IMR-90 (cell line): Measurements from ENCODE around the gene CPSF2. TPM values are rescaled to one million over a fixed set of nuclear protein-coding genes. Genes with fewer than 3 reads are reported as not detected.

Experiments
- ATAC-seq: fragments of 200-7000 bp; cut with Tn5 transposase; 2 replicates; pipeline ENCODE4 v1.9.1; 2020; ENCODE audit warnings: low read depth, mild to moderate bottlenecking, moderate library complexity
- BruUV-seq: library from RNA; stranded (reverse); fragments of 400-500 nt; replicated peaks from 2 replicates; lab custom pipeline; 2021; lab: Mats Ljungman, UMichigan
- CTCF ChIA-PET: fragments of 300-600 bp; formaldehyde crosslinking; extraction: SDS; loops from one replicate; lab custom pipeline; 2021; ENCODE audit warnings: antibody characterized with exemption; lab: Yijun Ruan, JAX
- POLR2A ChIA-PET: fragments of 300-600 bp; sonication (Branson Sonifier 250); formaldehyde crosslinking; loops from one replicate; lab custom pipeline; 2022; ENCODE audit warnings: antibody characterized with exemption; ENCODE audit not compliant: unreplicated experiment; lab: Charles Lee
- DNase-seq: peaks from one replicate; pipeline ENCODE4 v3.0.0; 2013
- H2AFZ ChIP-seq: replicated peaks from 2 replicates; pipeline ENCODE3; 2013; ENCODE audit warnings: low read length, mild to moderate bottlenecking; ENCODE audit not compliant: poor library complexity
- H2AK5ac ChIP-seq: 2 replicates; pipeline ENCODE4 v1.6.1; 2013; ENCODE audit warnings: low read depth, low read length, inconsistent platforms
- H2AK9ac ChIP-seq: replicated peaks from 2 replicates; pipeline ENCODE3; 2013; ENCODE audit warnings: mild to moderate bottlenecking, low read depth, low read length, moderate library complexity; ENCODE audit not compliant: poor library complexity
- H2BK120ac ChIP-seq: 2 replicates; pipeline ENCODE4 v1.6.1; 2013; ENCODE audit warnings: low read depth, low read length, inconsistent platforms
- H2BK15ac ChIP-seq: 3 replicates; pipeline ENCODE4 v1.6.1; 2013; ENCODE audit warnings: low read depth, low read length, inconsistent platforms
- H2BK20ac ChIP-seq: 2 replicates; pipeline ENCODE4 v1.6.1; 2013; ENCODE audit warnings: low read depth, mild to moderate bottlenecking, inconsistent platforms, low read length, moderate library complexity
- H2BK5ac ChIP-seq: 2 replicates; pipeline ENCODE4 v1.6.1; 2013; ENCODE audit warnings: mild to moderate bottlenecking, low read depth, low read length, inconsistent platforms; ENCODE audit not compliant: poor library complexity, severe bottlenecking
- H3K14ac ChIP-seq: replicated peaks from 2 replicates; pipeline ENCODE4 v1.6.1; 2013; ENCODE audit warnings: low read depth, low read length, inconsistent platforms
- H3K18ac ChIP-seq: 2 replicates; pipeline ENCODE4 v1.6.1; 2013; ENCODE audit warnings: low read depth, low read length, control low read depth
- H3K23ac ChIP-seq: 2 replicates; pipeline ENCODE4 v1.6.1; 2013; ENCODE audit warnings: low read depth, low read length, inconsistent platforms
- H3K27ac ChIP-seq: 2 replicates; pipeline ENCODE4 v1.5.1; 2013; ENCODE audit warnings: mild to moderate bottlenecking, control low read depth, low read length; ENCODE audit not compliant: insufficient read depth
- H3K27me3 ChIP-seq: 2 replicates; pipeline ENCODE4 v1.6.1; 2013; ENCODE audit warnings: low read length; ENCODE audit not compliant: control insufficient read depth, insufficient read depth
- H3K36me3 ChIP-seq: 2 replicates; pipeline ENCODE4 v1.6.1; 2013; ENCODE audit warnings: low read length, mixed read lengths; ENCODE audit not compliant: control insufficient read depth, insufficient read depth
- H3K4ac ChIP-seq: 2 replicates; pipeline ENCODE4 v1.6.1; 2013; ENCODE audit warnings: low read depth, low read length, inconsistent platforms
- H3K4me1 ChIP-seq: 2 replicates; pipeline ENCODE4 v1.6.1; 2013; ENCODE audit warnings: low read length, mixed read lengths; ENCODE audit not compliant: control insufficient read depth, insufficient read depth
- H3K4me2 ChIP-seq: 2 replicates; pipeline ENCODE4 v1.6.1; 2013; ENCODE audit warnings: low read depth, mild to moderate bottlenecking, control low read depth, low read length, moderate library complexity
- H3K4me3 ChIP-seq: 2 replicates; pipeline ENCODE4 v1.5.1; 2013; ENCODE audit warnings: low read depth, mild to moderate bottlenecking, control low read depth, low read length, moderate library complexity; ENCODE audit not compliant: insufficient read depth
- H3K56ac ChIP-seq: 2 replicates; pipeline ENCODE4 v1.6.1; 2013; ENCODE audit warnings: low read length, inconsistent platforms; ENCODE audit not compliant: insufficient read depth; ENCODE audit errors: extremely low read depth
- H3K79me1 ChIP-seq, 2 experiments: 2 replicates each; pipeline ENCODE4 v1.6.1; 2013; ENCODE audit warnings: low read length in 2 of 2, inconsistent platforms in 1 of 2, low read depth in 1 of 2
- H3K9ac ChIP-seq: 2 replicates; pipeline ENCODE4 v1.6.1; 2013; ENCODE audit warnings: low read depth, low read length, control low read depth
- H3K9me1 ChIP-seq: 2 replicates; pipeline ENCODE4 v1.6.1; 2013; ENCODE audit warnings: low read length, inconsistent platforms; ENCODE audit not compliant: insufficient read depth
- H3K9me3 ChIP-seq: 2 replicates; pipeline ENCODE4 v1.6.1; 2013; ENCODE audit warnings: low read length; ENCODE audit not compliant: control insufficient read depth, insufficient read depth
- H4K20me1 ChIP-seq: 2 replicates; pipeline ENCODE4 v1.6.1; 2013; ENCODE audit warnings: low read length, inconsistent platforms; ENCODE audit not compliant: insufficient read depth
- H4K5ac ChIP-seq: 2 replicates; pipeline ENCODE4 v1.6.1; 2013; ENCODE audit warnings: mild to moderate bottlenecking, low read depth, low read length, control low read depth
- H4K8ac ChIP-seq, 2 experiments: 2 replicates each; pipeline ENCODE4 v1.6.1; 2013; ENCODE audit warnings: low read depth in 2 of 2, low read length in 2 of 2, control low read depth in 1 of 2, inconsistent platforms in 1 of 2
- H4K91ac ChIP-seq: 2 replicates; pipeline ENCODE4 v1.6.1; 2013; ENCODE audit warnings: low read depth, low read length, inconsistent platforms; ENCODE audit not compliant: insufficient read depth
- CEBPB ChIP-seq: IDR thresholded peaks from 2 replicates; pipeline ENCODE4 v1.6.1; 2012; ENCODE audit warnings: low read depth, low read length, improper control_type of control experiment
- RAD21 ChIP-seq: IDR thresholded peaks from 2 replicates; pipeline ENCODE4 v1.6.1; 2012; ENCODE audit warnings: low read length, improper control_type of control experiment
- dilution Hi-C: fragments of 300-500 bp; cut with HindIII; formaldehyde crosslinking; loops from one replicate; pipeline ENCODE4 v1.14.3; 2018; ENCODE audit warnings: low sequenced_read_pairs; ENCODE audit not compliant: unreplicated experiment
- in situ Hi-C: fragments of 300-500 bp; cut with MboI; formaldehyde crosslinking; loops from 3 replicates; pipeline ENCODE4 v1.14.3; 2019; ENCODE audit warnings: low sequenced_read_pairs, inconsistent platforms, mixed read lengths
- intact Hi-C: fragments of 100-400 bp; cut with micrococcal nuclease; formaldehyde crosslinking; loops from 2 replicates; pipeline ENCODE4 v1.10.0; 2022
- polyA plus RNA-seq, 3 experiments: library from polyadenylated mRNA; depleted of rRNA; stranded (reverse); fragments of >200 nt; gene quantifications; 2 replicates each; pipeline ENCODE4 v1.2.3, GENCODE V29; 2012; ENCODE audit warnings: low replicate concordance in 1 of 3
- total RNA-seq: library from RNA; depleted of rRNA; stranded (reverse); fragments of >200 nt; gene quantifications from 2 replicates; pipeline ENCODE4 v1.2.3, GENCODE V29; 2012
- TF ChIP-seq, protein P1 (sequence below): fragments of 150-350 bp; IDR thresholded peaks from 2 replicates; pipeline ENCODE4 v1.6.1; 2017; ENCODE audit warnings: mild to moderate bottlenecking, antibody characterized with exemption, low read length, low read depth

Gene CPSF2
- total and polyA plus RNA-seq, 2 of the 4 experiments (the other 2 are of a cell fraction) = 18.5 to 30.6 TPM

DNA sequence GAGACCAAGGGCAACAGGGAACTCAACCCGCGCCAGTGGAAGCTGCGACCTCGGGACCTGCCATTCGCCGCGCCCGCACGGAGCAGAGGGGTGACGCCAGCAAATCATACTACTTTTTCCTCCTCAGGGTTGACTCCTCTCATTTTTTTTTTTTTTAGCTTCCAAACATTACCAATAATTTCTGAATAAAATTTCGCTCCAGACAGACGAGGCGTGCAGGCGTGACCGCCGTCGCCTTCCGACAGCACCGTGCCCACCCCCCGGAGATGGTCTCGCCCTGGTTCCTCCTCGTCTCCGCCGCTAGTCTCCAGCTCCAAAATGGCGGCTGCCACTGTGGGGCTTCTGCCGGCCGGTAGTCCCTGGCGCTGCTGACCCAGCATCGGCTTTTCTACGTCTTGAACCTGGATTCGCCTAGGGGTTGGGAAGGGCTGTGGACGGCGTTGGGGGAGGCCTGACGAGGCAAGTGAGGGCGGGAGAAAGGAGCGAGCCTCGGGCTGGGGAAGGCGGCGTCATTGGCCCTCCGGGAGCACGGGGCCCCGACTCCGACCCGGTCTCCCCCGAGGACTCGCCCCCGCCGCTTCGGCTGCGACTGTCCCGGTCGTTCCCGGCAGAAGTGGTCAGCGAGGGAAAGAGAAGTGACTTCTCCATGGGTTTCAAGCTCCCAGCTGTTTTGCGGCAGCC is at the start of gene CPSF2, which contains the start of gene NDUFB1 (continued):
- no peak for TF ChIP-seq RAD21
- TF ChIP-seq, protein P1, sequence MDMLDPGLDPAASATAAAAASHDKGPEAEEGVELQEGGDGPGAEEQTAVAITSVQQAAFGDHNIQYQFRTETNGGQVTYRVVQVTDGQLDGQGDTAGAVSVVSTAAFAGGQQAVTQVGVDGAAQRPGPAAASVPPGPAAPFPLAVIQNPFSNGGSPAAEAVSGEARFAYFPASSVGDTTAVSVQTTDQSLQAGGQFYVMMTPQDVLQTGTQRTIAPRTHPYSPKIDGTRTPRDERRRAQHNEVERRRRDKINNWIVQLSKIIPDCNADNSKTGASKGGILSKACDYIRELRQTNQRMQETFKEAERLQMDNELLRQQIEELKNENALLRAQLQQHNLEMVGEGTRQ = peak; percentile 79

DNA sequence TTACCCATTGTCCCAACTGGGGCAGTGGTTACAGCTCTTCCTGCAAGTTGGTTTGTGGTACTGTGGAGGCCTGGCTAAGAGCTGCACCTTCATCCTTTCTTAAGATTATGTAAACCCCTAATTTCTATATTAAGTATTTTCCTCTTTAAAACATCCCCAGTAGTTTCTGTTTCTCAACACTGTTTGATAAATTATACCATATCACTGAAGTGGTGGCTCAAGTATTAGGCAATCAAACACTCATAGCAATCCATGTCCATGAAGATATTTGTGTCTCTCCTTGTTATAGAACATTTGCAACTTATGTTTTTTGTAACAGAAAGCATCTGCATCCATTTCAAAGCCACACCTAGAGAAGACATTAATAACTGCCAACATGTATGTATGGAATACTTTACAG is 47.2 kb upstream of the CPSF2 start:
- no TSS peak for BruUV-seq
- intact Hi-C loops (no loop called here), in situ Hi-C loops (no loop called here), dilution Hi-C loops (no loop called here)
- H3K4ac ChIP-seq = no peak overlapping the region
- peaks cover 3% of the 10 kb centered on the region; the same call in 1 of the 2 replicates for H3K4me1 ChIP-seq
- H3K27me3 ChIP-seq = no peaks in the 10 kb centered on the region
- no peak overlapping the region for H4K91ac ChIP-seq
- H3K27ac ChIP-seq = no peak overlapping the region
- H3K18ac ChIP-seq = no peak overlapping the region
- H4K20me1 ChIP-seq = no peaks in the 10 kb centered on the region
- no peak overlapping the region for H4K8ac ChIP-seq
- H3K79me1 ChIP-seq = no peaks in the 10 kb centered on the region; a peak in 1 of 4 replicates
- no peak overlapping the region for H3K4me2 ChIP-seq
- H3K23ac ChIP-seq = no peak overlapping the region
- H4K5ac ChIP-seq = no peak overlapping the region
- no peak for ATAC-seq
- H2AK5ac ChIP-seq = no peak overlapping the region
- no peak overlapping the region for H2BK20ac ChIP-seq
- ChIA-PET CTCF (no interaction called here), POLR2A (no interaction called here)
- no peaks in the 10 kb centered on the region for H3K9me1 ChIP-seq
- H2BK15ac ChIP-seq = no peak overlapping the region
- peak; percentile 7 for DNase-seq
- H3K56ac ChIP-seq = no peak overlapping the region
- no peaks in the 10 kb centered on the region for H3K9me3 ChIP-seq
- H3K4me3 ChIP-seq = no peak overlapping the region
- TF ChIP-seq, protein P1 = no peak
- peak; percentile 47; the same call in 1 of the 2 replicates for TF ChIP-seq CEBPB
- no peak overlapping the region for H2AK9ac ChIP-seq
- H2BK5ac ChIP-seq = no peak overlapping the region
- H3K14ac ChIP-seq = no peak overlapping the region
- no peak overlapping the region for H2AFZ ChIP-seq
- H3K36me3 ChIP-seq = peaks cover 19% of the 10 kb centered on the region
- no peak overlapping the region for H2BK120ac ChIP-seq
- no peak overlapping the region for H3K9ac ChIP-seq
